ENCODE measurements around the gene SCP2. TPM values are rescaled to one million over a fixed set of nuclear protein-coding genes. Genes with fewer than 3 reads are reported as not detected.

Gene SCP2
- total RNA-seq, 1 experiment from 2014 or later, result 97.5 TPM

- Histone ChIP-seq H3K79me2 (ENCODE audit: low read length) (no peaks in the 10 kb centered on the region), H3K9ac (ENCODE audit: low read length) (no peak overlapping the region), H3K4me3 (ENCODE audit: low read length) (no peak overlapping the region), H3K36me3 (ENCODE audit: low read depth, low read length) (no peaks in the 10 kb centered on the region), H3K27ac (ENCODE audit: low read length) (no peak overlapping the region), H3K4me1 (ENCODE audit: insufficient read depth, low read length) (no peaks in the 10 kb centered on the region), H2AFZ (ENCODE audit: low read length) (no peak overlapping the region), H3K27me3 (ENCODE audit: low read length) (no peaks in the 10 kb centered on the region), H3F3A (ENCODE audit: low read length, unreplicated experiment) (no peaks in the 10 kb centered on the region), H3K4me2 (ENCODE audit: low read length) (no peak overlapping the region), H3K9me3 (ENCODE audit: low read length) (no peaks in the 10 kb centered on the region), H4K20me1 (ENCODE audit: low read length) (no peaks in the 10 kb centered on the region), H3K9me2 (replicated peaks; ENCODE audit: low read length) (no peaks in the 10 kb centered on the region)
- BruUV-seq (replicated peaks), result no TSS peak
- intact Hi-C loops (cut with micrococcal nuclease), result no loop called here
- POLR2A ChIA-PET (ENCODE audit: unreplicated experiment), result no interaction called here
- CTCF ChIA-PET, result no interaction called here
- ATAC-seq (no peak), DNase-seq (no peak)
- TF ChIP-seq, protein P1, sequence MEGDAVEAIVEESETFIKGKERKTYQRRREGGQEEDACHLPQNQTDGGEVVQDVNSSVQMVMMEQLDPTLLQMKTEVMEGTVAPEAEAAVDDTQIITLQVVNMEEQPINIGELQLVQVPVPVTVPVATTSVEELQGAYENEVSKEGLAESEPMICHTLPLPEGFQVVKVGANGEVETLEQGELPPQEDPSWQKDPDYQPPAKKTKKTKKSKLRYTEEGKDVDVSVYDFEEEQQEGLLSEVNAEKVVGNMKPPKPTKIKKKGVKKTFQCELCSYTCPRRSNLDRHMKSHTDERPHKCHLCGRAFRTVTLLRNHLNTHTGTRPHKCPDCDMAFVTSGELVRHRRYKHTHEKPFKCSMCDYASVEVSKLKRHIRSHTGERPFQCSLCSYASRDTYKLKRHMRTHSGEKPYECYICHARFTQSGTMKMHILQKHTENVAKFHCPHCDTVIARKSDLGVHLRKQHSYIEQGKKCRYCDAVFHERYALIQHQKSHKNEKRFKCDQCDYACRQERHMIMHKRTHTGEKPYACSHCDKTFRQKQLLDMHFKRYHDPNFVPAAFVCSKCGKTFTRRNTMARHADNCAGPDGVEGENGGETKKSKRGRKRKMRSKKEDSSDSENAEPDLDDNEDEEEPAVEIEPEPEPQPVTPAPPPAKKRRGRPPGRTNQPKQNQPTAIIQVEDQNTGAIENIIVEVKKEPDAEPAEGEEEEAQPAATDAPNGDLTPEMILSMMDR (conservative IDR thresholded peaks at IDR 0.05; ENCODE audit: low read depth, low read length), result no peak
- no peak for TF ChIP-seq EZH2phosphoT487 (IDR thresholded peaks at IDR 0.05; ENCODE audit: borderline replicate concordance, low read length)
- no peak for TF ChIP-seq EZH2 (IDR thresholded peaks at IDR 0.05; ENCODE audit: low read length, unreplicated experiment)
These were observed 27.6 kb upstream of the SCP2 start for GRCh38 chr1:52899445-52899894.

DNA sequence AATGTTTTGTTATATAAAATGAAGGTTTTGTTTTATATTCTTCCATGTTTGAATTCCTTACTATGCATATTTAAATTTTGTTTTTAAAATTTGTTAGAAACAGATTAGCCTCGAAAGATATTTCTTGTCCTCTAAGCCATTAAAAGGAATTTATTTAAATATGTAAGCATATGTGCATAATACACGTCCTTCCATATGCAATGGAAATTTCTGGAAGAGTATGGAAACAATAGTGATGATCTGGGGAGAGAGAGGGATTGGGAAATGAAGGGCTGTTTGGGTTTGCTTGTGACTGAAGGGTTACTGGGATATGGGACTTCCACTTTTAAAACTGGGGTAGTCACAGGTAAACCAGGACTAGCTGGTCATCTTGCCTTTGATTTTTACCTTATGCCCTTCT is 26.7 kb upstream of the SCP2 start:
- no peak overlapping the region for H3K27ac ChIP-seq (ENCODE audit: low read length)
- no peaks in the 10 kb centered on the region for H3K36me3 ChIP-seq (ENCODE audit: low read depth, low read length)
- H3K79me2 ChIP-seq (ENCODE audit: low read length), result no peaks in the 10 kb centered on the region
- ChIA-PET POLR2A (ENCODE audit: unreplicated experiment) (no interaction called here), CTCF (no interaction called here)
- H3K9ac ChIP-seq (ENCODE audit: low read length), result no peak overlapping the region
- H3K9me2 ChIP-seq (replicated peaks; ENCODE audit: low read length), result no peaks in the 10 kb centered on the region
- DNase-seq, result no peak
- intact Hi-C loops (cut with micrococcal nuclease), result no loop called here
- TF ChIP-seq EZH2 (IDR thresholded peaks at IDR 0.05; ENCODE audit: low read length, unreplicated experiment) (no peak), EZH2phosphoT487 (IDR thresholded peaks at IDR 0.05; ENCODE audit: borderline replicate concordance, low read length) (no peak)
- TF ChIP-seq, protein P1 (conservative IDR thresholded peaks at IDR 0.05; ENCODE audit: low read depth, low read length), result no peak
- no peaks in the 10 kb centered on the region for H3K4me1 ChIP-seq (ENCODE audit: insufficient read depth, low read length)
- H3K4me3 ChIP-seq (ENCODE audit: low read length), result no peak overlapping the region
- no peak overlapping the region for H2AFZ ChIP-seq (ENCODE audit: low read length)
- no peaks in the 10 kb centered on the region for H4K20me1 ChIP-seq (ENCODE audit: low read length)
- H3K4me2 ChIP-seq (ENCODE audit: low read length), result no peak overlapping the region
- no peaks in the 10 kb centered on the region for H3F3A ChIP-seq (ENCODE audit: low read length, unreplicated experiment)
- no peaks in the 10 kb centered on the region for H3K27me3 ChIP-seq (ENCODE audit: low read length)
- H3K9me3 ChIP-seq (ENCODE audit: low read length), result no peaks in the 10 kb centered on the region
- no TSS peak for BruUV-seq (replicated peaks)
- no peak for ATAC-seq

DNA sequence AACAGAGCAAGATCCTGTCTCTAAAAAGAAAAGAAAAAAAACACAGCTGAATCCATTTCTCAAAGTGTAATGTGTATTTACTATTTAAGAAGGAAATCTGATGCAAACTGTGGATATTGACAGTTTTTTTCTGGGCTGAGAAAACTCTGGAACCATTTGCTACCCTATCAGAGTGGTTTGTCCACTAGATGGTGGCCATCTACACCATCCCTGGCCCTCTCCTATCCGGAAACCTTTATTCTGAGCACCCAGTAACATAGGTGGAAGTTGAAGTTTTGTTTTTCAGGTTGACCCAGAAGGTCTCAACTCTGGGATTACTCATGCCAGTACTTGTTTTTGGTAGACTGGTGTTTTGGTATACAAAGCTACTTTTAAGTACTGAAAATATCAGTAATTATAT is 25.7 kb upstream of the SCP2 start:
- Histone ChIP-seq H3K4me2 (ENCODE audit: low read length) (no peak overlapping the region), H3K9me2 (replicated peaks; ENCODE audit: low read length) (no peaks in the 10 kb centered on the region), H3K27ac (ENCODE audit: low read length) (no peak overlapping the region), H3K9me3 (ENCODE audit: low read length) (no peaks in the 10 kb centered on the region), H3K27me3 (ENCODE audit: low read length) (no peaks in the 10 kb centered on the region), H3K9ac (ENCODE audit: low read length) (no peak overlapping the region), H3F3A (ENCODE audit: low read length, unreplicated experiment) (no peaks in the 10 kb centered on the region), H2AFZ (ENCODE audit: low read length) (no peak overlapping the region), H4K20me1 (ENCODE audit: low read length) (no peaks in the 10 kb centered on the region), H3K4me1 (ENCODE audit: insufficient read depth, low read length) (no peaks in the 10 kb centered on the region), H3K79me2 (ENCODE audit: low read length) (no peaks in the 10 kb centered on the region), H3K36me3 (ENCODE audit: low read depth, low read length) (no peaks in the 10 kb centered on the region), H3K4me3 (ENCODE audit: low read length) (no peak overlapping the region)
- CTCF ChIA-PET, result interaction anchor here (0.6 kb wide), 2 partner anchors 76 to 194 kb away, joined by 3 read pairs; no protein-coding TSS in a partner anchor
- intact Hi-C loops (cut with micrococcal nuclease), result no loop called here
- DNase-seq, result no peak
- BruUV-seq (replicated peaks), result no TSS peak
- ATAC-seq, result no peak
- POLR2A ChIA-PET (ENCODE audit: unreplicated experiment), result no interaction called here
- TF ChIP-seq EZH2 (IDR thresholded peaks at IDR 0.05; ENCODE audit: low read length, unreplicated experiment), result no peak
- TF ChIP-seq, protein P1 (conservative IDR thresholded peaks at IDR 0.05; ENCODE audit: low read depth, low read length), result no peak
- no peak for TF ChIP-seq EZH2phosphoT487 (IDR thresholded peaks at IDR 0.05; ENCODE audit: borderline replicate concordance, low read length)

Data from PC-3 (cell line).